HAP-1 (cell line): ENCODE data around the gene WNT9A.

Experiments
- DNase-seq, 2 experiments: peaks; one replicate each; pipeline ENCODE4 v3.0.0-alpha.2; 2016 to 2020; ENCODE audit warnings: low spot score in 2 of 2
- H3K27me3 ChIP-seq: fragments of 250-450 bp; sonication (Bioruptor Pico); 2 replicates; pipeline ENCODE4 v1.5.1; 2020; ENCODE audit warnings: low read depth, mild to moderate bottlenecking, moderate library complexity
- H3K36me3 ChIP-seq: fragments of 250-450 bp; sonication (Bioruptor Pico); replicated peaks from 2 replicates; pipeline ENCODE4 v1.5.1; 2020; ENCODE audit warnings: mild to moderate bottlenecking
- H3K4me1 ChIP-seq: fragments of 250-450 bp; sonication (Bioruptor Pico); 2 replicates; pipeline ENCODE4 v1.5.1; 2020; ENCODE audit warnings: mild to moderate bottlenecking
- H3K4me3 ChIP-seq: fragments of 250-450 bp; sonication (Bioruptor Pico); 2 replicates; pipeline ENCODE4 v1.5.1; 2020; ENCODE audit warnings: mild to moderate bottlenecking, moderate library complexity
- H3K9me3 ChIP-seq: fragments of 250-450 bp; sonication (Bioruptor Pico); 2 replicates; pipeline ENCODE4 v1.5.1; 2020; ENCODE audit warnings: mild to moderate bottlenecking, moderate library complexity
- in situ Hi-C: fragments of 300-500 bp; cut with MboI; formaldehyde crosslinking; loops from 3 replicates; pipeline ENCODE4 v1.14.3; 2020; ENCODE audit warnings: low sequenced_read_pairs, inconsistent platforms, mixed read lengths

The WNT9A gene

GRCh38 chr1:227899141-227899819, 48.5 kb downstream of the WNT9A start:
- H3K36me3 ChIP-seq: no peaks in the 10 kb centered on the region
- H3K27me3 ChIP-seq: no peaks in the 10 kb centered on the region
- H3K4me3 ChIP-seq: no peak overlapping the region
- in situ Hi-C loops: no loop called here
- no peaks in the 10 kb centered on the region for H3K4me1 ChIP-seq
- no peak for DNase-seq
- no peaks in the 10 kb centered on the region for H3K9me3 ChIP-seq

GRCh38 chr1:227898502-227899140, 49.1 kb downstream of the WNT9A start:
- H3K4me1 ChIP-seq: no peaks in the 10 kb centered on the region
- H3K4me3 ChIP-seq: no peak overlapping the region
- no peaks in the 10 kb centered on the region for H3K9me3 ChIP-seq
- no peaks in the 10 kb centered on the region for H3K36me3 ChIP-seq
- peak in 1 of 2 experiments; percentile 5 for DNase-seq
- H3K27me3 ChIP-seq: no peaks in the 10 kb centered on the region
- in situ Hi-C loops: no loop called here

GRCh38 chr1:227897704-227898438, 49.9 kb downstream of the WNT9A start:
- no peak overlapping the region for H3K4me3 ChIP-seq
- no peaks in the 10 kb centered on the region for H3K27me3 ChIP-seq
- H3K36me3 ChIP-seq: no peaks in the 10 kb centered on the region
- in situ Hi-C loops: no loop called here
- peak in 1 of 2 experiments; percentile 4 for DNase-seq
- H3K4me1 ChIP-seq: no peaks in the 10 kb centered on the region
- H3K9me3 ChIP-seq: no peaks in the 10 kb centered on the region

DNA sequence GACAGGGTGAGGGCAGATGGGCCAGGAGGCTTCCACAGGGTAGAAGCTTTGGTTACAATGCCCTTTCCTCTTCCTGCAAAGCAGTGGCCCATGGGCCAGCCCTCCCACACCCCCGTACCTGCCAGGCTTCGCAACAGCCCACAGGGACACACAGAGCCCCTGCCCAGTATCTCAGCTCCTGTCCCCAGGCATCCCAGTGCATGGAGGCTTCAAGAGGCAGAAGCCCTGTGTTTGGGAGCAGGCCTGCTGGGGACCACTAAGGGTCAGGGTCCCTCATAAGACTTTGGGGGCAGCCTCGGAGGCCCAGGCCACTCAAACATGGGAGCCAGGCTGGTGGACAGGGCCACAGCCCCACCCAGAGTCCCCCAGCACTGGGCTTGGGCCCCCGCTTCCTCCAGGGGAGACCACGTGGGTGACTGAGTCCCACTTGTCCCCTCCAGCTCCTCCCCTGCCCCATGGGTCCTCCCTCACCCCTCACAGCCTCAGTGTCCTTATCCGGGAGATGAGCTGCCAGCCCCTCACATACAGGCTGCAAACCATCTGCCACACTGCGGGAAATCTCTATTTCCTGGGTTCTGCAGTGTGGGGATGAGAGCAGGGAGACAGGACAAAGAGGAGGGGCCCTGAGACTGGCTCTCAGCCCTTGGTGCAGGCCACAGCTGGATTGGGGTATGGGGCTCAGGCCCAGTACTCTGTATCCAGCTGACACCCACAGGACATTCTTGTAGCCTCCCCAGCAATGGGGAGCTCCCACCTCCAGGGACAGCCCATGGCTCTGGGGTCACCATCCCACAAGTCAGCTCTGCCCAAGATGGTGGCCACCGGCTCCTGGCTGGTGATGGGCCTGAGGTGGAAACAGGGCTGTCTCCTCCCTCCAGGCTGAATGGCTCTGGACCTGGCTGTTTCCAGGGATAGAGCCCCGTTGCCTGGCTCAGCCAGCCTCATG, 50.7 kb downstream of the WNT9A start:
- Histone ChIP-seq H3K4me1 (no peaks in the 10 kb centered on the region), H3K36me3 (no peaks in the 10 kb centered on the region), H3K9me3 (no peaks in the 10 kb centered on the region), H3K27me3 (no peaks in the 10 kb centered on the region), H3K4me3 (no peak overlapping the region)
- peak in 1 of 2 experiments; percentile 3 for DNase-seq
- in situ Hi-C loops: no loop called here

DNA sequence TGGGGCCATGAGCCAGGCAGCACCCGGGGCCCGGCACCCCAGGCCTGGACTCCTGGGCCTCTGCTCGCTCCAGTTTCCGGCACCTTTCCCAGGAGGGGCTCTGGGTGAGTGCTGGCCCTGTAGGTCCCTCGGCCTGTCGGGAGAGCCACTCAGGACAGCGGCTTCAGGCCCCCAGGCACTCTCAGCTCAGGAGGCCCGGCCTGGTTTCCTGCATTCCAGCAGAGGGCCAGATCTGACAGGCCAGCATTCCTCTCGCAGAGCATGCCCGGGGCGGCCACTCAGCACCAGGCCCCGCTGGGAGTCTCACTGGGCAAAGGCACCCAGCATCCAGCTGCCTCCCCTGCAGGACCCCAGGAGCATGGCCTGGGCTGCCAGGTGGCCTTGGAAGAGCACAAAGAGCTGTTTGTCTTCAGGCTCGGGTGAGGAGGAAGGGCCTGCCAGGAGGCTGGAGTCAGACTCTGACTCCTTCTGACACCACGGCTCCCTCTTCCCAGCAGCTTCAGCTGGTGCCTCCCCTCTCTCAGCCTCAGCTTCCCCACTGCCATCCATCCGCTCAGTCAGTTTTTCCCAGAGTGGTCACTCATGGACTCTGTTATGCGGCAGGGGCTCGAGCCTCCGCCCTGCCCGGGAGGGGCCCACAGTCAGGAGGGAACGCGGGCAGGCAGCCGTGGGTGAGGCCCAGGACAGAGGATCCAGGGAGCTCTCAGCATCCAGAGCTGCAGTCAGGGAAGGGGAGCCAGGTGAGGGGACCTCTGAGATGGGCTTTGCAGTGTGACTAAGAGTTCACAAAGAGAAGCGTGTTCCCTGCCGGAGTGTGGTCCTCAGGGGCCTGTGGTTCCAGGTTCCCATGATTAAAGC, 51.7 kb downstream of the WNT9A start:
- peak in 1 of 2 experiments; percentile 6 for DNase-seq
- no peaks in the 10 kb centered on the region for H3K27me3 ChIP-seq

DNA sequence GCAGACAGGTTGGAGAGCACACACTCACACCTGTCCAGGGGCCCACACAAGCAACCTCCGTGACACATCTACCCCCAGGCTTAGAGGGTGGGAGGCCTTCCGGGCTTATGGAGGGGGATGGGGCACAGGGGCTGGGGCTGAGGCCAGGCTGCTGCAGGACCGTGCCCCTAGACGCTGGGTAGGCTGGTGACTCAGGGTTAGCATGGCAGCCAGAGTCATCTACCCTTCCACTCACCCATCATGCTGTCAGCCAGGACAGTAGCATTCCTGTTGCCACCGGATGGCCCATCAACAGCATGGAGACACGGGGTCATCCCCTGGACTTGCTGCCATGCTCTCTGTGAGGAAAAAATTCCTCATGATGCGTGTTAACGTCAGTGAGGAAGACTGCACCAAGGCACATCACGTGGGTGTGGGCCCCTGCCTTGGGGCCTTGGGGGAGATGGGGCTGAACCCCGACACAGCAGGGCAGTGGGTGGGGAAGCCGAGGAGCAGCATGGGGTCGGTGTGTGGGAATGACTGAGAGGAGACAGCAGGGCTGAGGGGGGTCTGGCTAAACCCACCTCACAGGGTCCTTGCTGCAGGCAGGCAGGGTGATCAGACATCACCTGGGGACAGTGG, 52.8 kb downstream of the WNT9A start:
- no peaks in the 10 kb centered on the region for H3K27me3 ChIP-seq
- no peak overlapping the region for H3K4me3 ChIP-seq
- H3K36me3 ChIP-seq: no peaks in the 10 kb centered on the region

More for the DNA sequence above, 51.7 kb downstream of the WNT9A start:
- Histone ChIP-seq H3K9me3 (no peaks in the 10 kb centered on the region), H3K4me3 (no peak overlapping the region), H3K4me1 (no peaks in the 10 kb centered on the region), H3K36me3 (no peaks in the 10 kb centered on the region)
- in situ Hi-C loops: no loop called here

DNA sequence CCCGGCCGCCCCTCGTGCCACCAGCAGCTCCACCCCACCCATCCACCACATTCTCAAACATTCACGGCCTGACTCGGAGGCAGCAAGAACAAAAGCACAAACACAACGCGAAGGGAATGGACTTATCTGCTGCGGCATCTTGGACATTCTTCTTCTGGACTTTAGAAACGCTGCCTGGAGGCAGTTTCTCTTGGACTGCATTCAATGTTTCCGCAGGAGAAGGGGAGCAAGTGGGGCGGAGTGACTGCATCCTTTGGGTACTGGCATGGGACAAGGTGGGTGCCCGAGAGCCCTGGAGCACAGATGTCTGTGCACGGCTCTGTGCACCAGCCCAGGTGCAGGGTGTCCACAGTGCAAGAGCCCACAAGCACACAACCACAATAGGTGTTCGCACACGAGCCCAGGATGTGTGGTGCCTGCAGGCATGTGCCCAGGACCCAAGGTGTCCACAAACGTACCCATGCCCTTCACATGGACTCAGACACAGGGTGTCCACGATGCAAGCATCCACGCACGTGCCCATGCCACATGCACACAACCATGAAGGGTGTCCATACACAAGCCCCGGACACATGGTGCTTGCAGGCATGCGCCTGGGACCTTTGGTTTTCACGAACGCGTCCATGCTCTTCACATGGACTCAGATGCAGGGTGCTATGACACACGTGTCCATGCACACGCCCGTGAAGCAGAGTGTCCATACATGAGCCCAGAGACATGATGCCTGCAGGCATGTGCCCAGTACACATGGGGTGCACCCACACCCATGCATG, 53.6 kb downstream of the WNT9A start:
- in situ Hi-C loops: no loop called here
- peak in 1 of 2 experiments; percentile 2 for DNase-seq
- Histone ChIP-seq H3K4me1 (no peaks in the 10 kb centered on the region), H3K36me3 (no peaks in the 10 kb centered on the region), H3K27me3 (no peaks in the 10 kb centered on the region), H3K4me3 (no peak overlapping the region), H3K9me3 (no peaks in the 10 kb centered on the region)

More for the DNA sequence above, 52.8 kb downstream of the WNT9A start:
- no peaks in the 10 kb centered on the region for H3K9me3 ChIP-seq
- peak in 1 of 2 experiments; percentile 4 for DNase-seq
- in situ Hi-C loops: no loop called here
- no peaks in the 10 kb centered on the region for H3K4me1 ChIP-seq

- Histone ChIP-seq H3K4me1 (no peaks in the 10 kb centered on the region), H3K27me3 (no peaks in the 10 kb centered on the region), H3K9me3 (no peaks in the 10 kb centered on the region), H3K36me3 (no peaks in the 10 kb centered on the region), H3K4me3 (no peak overlapping the region)
- DNase-seq: peak in 1 of 2 experiments; percentile 3
- in situ Hi-C loops: no loop called here
Observed at GRCh38 chr1:227893300-227893948, 54.3 kb downstream of the WNT9A start.

GRCh38 chr1:227892489-227893299, 55.0 kb downstream of the WNT9A start:
- no peaks in the 10 kb centered on the region for H3K27me3 ChIP-seq
- in situ Hi-C loops: no loop called here
- no peaks in the 10 kb centered on the region for H3K36me3 ChIP-seq
- no peaks in the 10 kb centered on the region for H3K4me1 ChIP-seq
- H3K9me3 ChIP-seq: no peaks in the 10 kb centered on the region
- peak in 1 of 2 experiments; percentile 13 for DNase-seq
- no peak overlapping the region for H3K4me3 ChIP-seq

GRCh38 chr1:227891955-227892488, 55.7 kb downstream of the WNT9A start:
- no peaks in the 10 kb centered on the region for H3K9me3 ChIP-seq
- in situ Hi-C loops: no loop called here
- no peaks in the 10 kb centered on the region for H3K36me3 ChIP-seq
- H3K4me1 ChIP-seq: no peaks in the 10 kb centered on the region
- no peak for DNase-seq
- no peak overlapping the region for H3K4me3 ChIP-seq
- no peaks in the 10 kb centered on the region for H3K27me3 ChIP-seq
